HG03025 (cell line): ENCODE data around the gene SORCS3.

Source experiments
- ATAC-seq: cut with Tn5 transposase; IDR thresholded peaks from one replicate; pipeline ENCODE4 v1.9.1; 2021; ENCODE audit warnings: mild to moderate bottlenecking, moderate library complexity; ENCODE audit not compliant: unreplicated experiment, low FRiP score

SORCS3 gene

DNA sequence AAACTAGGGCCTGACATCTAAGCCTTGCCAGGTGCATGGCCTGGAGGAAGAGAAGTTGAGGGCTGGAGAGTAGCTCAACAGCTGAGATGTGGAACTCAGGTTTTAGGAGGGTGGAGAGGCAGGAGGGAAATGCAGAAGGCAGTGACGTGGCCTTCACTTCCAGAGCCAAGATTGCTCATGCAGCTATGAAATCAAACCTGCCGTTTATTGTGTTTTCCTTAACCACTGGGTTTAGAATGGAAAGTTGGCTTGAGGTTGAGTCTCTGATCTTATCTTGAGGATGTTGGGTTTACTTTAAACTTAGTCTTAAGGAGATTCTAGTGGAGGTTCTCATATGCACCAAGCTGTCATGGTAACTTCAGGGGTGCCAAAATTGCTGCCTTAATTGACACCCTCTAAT lies 178.6 kb downstream of the SORCS3 start:
- ATAC-seq, result no peak

GRCh38 chr10:104822088-104822487 lies 181.0 kb downstream of the SORCS3 start:
- no peak for ATAC-seq

DNA sequence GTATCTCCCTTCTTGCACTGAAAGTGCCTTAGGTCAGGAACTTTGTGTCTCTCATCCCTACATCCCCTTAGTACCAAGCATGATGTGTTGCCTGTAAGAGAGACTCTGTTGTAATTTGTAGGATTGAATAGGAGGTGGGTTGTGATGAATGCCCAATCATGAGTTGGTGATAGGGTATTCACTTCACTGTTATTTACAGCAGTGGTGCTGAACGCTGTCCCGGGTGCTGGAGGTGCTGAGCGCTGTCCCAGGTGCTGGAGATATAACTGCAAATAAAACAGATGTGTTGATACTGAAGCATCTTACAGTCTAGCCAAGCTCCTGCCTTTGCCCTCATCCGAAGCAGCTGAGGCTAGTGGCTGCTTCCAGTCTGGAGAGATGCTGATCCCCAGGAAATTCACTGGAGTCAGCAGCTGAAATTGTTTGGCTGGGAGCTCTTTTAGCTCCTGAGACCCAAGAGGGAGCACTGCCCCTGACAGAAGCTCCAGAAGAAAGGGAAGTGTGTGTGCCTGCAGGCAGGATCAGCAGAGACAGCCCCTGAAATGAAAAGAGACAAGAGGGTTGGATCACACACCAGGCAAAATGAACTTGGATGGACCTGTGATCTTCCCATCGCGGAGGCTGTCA lies 183.4 kb downstream of the SORCS3 start:
- no peak for ATAC-seq

DNA sequence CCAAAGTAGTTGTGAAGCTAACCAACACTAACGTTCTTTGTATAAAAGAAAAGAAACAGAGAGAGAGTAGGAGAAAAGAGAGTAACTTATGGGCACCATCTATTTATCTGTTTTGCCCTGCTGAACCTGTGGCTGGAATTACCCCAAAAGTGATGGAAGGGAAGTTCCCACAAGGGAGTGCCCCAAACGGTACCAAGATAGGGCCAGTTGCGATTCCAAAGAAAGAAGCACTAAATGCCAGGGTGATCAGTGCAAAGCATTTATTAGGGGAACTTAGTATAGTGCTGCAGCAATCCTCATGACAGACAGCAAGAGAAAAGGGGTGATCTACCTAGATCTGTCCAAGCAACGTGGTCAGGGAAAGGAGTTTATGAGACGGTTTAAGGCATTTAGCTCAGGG lies 190.2 kb downstream of the SORCS3 start:
- ATAC-seq, result no peak

DNA sequence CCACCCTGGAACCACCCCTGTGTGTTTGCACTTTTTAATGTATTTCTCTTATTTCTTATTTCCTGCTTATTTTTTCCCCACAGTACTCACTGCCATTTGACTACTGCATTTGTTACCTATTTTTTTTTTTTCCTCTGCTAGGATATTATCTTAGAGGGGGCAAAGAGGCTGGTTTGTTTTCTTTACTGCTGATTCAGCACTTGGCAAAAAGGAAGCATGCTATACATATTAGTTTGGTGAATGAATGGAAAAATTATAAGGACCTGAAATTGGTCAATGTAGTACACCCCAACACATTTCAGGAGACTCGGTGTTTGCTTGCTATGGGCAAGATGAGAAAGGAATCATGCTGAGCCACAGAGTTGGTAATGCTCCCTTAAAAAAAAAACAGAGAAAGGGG lies 193.5 kb downstream of the SORCS3 start:
- ATAC-seq, result no peak

DNA sequence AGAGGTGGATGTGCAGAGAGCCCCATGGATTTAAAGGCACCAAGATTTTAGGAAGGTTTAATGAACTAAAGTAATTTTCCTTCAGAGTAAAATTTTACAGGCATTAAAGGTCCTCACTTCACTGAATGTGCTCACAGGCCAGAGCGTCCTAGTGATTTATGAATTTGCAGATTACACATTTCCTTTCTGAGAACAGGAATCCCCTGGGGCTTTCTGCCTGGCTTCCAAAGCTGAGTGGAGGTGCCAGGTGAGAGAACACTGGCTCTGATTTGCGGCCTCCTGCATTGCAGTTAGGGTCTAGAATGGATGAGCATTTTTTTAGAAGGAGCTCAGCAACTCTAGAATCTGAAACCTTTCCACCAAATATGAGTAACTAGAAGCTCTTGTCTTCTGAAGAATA lies 194.3 kb downstream of the SORCS3 start:
- no peak for ATAC-seq

GRCh38 chr10:104842704-104843103 lies 201.6 kb downstream of the SORCS3 start:
- ATAC-seq, result no peak

DNA sequence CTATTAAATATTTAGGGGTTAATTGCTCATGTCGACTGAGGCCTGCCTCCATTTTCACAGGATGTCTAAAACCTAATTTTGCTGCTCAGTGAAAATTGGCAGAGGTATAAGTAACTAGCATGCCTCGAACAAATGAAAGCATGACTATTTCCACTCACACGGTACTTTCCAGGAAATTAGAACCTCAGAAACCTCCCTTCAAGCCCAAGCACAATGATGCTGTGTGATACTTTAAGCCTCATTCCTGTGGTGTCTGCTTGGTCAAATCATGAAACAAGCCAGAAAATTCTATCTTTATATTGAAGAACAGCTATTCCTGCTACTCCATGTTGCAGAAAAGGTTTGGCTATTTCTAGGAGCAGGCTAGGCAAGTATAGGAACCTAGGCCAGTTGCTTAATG lies 203.0 kb downstream of the SORCS3 start:
- ATAC-seq, result no peak

GRCh38 chr10:104850023-104850422 lies 208.9 kb downstream of the SORCS3 start:
- ATAC-seq, result no peak

DNA sequence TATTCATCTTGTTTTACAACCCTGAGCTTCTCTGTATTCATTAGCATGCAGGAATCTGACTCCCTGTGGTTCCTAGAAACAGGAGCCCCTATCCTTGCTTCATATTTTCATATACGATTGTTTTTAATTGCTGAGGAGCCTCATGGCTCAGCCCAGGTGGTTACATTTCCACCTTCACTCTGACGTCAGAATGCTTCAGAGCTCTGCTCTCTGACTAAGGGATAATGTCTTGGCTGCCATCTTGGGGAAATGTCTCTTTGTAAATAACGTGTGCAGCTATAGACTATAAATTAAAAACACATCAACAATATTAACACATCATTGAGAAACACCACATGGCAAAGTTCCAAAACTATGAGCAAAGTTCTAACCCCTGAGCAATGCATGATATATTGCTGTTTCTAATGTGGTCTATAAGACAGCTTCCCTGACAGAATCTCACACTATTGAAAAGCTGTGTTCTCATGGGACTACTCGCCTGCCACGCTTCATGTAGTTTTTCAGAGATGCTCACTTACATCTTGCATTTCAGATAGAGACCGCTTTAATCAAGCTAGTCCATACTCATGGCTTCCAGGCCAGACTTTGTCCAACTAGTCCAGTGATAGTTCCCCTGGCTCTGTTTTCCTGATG lies 227.0 kb downstream of the SORCS3 start:
- ATAC-seq, result no peak

DNA sequence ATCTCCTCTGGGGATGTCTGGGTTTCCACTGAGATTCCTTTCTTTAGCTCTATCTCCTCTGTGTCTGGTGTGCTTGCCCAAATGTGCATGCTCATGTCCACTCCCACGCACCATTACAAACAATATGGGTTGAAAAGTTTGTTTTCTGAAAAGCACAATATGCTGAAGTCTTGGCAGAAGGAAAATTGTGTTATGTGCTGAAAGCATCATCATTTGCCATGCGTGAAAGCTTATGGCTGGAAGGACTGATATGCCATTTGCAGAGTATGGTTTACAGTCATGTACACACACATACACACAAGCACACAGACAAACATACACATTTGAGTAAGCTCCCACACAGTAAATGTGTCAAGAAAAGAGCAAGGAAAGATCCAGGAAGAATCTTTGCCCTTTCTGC lies 231.6 kb downstream of the SORCS3 start:
- no peak for ATAC-seq

- ATAC-seq, result no peak
These were observed 232.1 kb downstream of the SORCS3 start for GRCh38 chr10:104873161-104873560.

DNA sequence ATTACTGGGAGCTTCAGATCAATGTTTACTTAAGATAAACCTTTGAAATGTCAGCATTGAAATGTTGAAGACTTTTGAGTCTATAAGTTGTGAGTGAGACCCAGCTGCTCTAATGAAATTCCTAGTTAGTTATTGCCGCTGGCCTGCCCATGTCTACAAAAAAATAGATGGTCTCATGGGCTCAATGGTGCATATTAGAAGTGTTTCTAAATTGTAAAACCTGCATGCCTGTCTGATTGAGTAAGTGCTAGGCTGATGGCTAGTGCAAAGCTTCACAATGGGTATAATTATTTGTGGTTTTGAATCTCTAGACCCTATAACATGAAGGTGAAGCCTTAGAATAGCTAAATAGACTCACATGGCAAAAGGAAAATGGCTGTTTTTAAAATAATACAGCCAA lies 234.5 kb downstream of the SORCS3 start:
- ATAC-seq, result no peak

- no peak for ATAC-seq
These were observed 239.7 kb downstream of the SORCS3 start for GRCh38 chr10:104880624-104881398.

GRCh38 chr10:104881740-104882139 lies 240.7 kb downstream of the SORCS3 start:
- ATAC-seq, result no peak

DNA sequence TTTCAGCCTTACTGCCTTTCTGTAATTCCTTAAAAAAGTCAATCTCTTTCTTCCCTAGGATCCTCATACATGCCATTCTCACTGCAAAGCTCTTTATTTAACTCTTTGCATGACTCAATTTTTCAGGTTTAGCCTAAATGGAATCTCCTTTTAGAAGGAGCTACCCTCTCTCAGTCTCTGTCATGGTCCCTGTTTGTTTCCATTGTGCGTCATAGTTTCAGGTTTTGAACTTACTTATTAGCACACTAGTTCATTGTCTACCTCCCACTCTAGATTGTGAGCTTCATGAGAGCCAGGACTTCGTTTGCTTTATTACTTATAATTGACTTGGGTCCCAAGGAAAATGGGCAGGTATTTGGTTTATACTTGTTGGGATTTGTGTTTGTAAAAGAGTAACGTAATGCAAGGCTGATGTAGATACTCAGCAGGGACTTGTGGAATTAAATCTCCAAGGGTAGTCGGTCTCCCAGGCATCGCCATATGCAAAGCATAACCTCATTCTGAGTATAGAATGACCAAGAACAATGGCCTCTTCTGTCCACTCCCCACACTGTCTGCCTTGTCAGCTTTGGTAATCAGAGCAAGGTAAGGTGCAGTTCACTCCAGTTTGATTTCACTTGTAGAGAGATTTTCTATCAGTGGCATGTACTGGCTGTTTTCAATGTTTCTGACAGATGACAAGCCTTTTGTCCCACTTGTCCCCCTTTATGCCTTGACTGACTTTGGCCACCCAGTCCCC lies 252.0 kb downstream of the SORCS3 start:
- ATAC-seq, result no peak

- ATAC-seq, result no peak
These were observed 252.6 kb downstream of the SORCS3 start for GRCh38 chr10:104893701-104894100.

DNA sequence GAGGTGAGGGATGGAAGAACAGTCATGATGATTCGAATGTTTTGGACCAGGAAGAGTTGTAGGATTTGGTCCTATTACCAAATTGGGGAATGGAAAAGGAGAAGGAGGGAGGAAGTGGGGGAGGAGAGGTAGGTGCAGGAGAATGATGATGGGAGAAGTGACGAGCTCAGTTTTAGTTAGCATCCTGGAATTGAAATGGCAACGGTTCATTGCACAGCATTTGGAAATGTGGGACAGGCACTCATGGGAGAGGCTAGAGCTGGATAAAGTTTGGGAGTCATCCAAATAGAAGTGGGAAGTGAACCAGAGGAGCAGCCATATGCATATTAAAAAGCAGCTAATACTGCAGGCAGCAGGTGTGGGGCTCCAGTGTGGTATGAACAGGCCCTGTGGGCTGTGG lies 253.6 kb downstream of the SORCS3 start:
- no peak for ATAC-seq

DNA sequence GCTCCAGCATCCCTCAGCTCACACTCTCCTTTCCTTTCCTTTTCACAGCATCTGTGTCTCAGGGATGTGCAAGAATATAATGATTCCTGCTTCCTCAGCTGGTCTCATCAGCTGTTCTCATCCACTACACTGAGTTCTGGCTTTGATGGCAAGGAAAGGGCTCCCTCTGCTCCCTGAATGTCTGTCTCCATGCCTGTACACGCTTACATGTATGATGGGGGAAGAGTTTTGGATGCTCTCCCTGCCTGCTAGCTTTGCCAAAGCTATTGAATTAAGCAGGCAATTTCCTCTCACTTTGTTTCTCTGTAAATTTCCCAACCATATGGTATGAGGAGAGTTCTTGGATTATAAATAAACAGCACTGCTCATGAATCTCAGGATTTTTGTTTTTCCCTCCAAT lies 254.5 kb downstream of the SORCS3 start:
- ATAC-seq, result no peak

DNA sequence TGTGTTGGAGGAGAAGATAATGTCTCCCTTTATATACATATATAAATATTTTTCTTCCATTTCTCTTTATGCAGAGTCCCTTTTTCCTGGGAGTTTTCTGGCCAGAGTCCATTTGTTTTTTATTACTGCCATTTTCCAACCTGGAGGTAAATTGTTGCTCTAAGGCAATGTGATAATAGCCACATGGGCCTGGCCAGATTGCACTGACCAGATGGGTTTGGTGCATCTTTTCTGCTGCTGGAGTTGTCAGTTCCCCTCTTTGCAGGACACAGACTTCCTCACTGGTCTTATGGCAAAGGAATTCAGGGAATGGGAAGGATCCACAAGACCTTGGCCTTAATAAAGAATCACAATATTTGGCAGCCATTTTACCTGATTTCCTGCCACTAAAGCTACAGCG lies 254.9 kb downstream of the SORCS3 start:
- no peak for ATAC-seq

- ATAC-seq, result no peak
These were observed 256.6 kb downstream of the SORCS3 start for GRCh38 chr10:104897696-104898095.
